HepG2 (cell line): ENCODE results near the gene CFAP70. TPM values are rescaled to one million over a fixed set of nuclear protein-coding genes. Genes with fewer than 3 reads are reported as not detected.

Source experiments
- ATAC-seq: fragments of 200-7000 bp; cut with Tn5 transposase; 3 replicates; pipeline ENCODE4 v1.9.1; 2020; ENCODE audit warnings: mild to moderate bottlenecking, moderate library complexity
- BruUV-seq: library from RNA; stranded (reverse); fragments of 400-500 nt; replicated peaks from 2 replicates; lab custom pipeline; 2021; lab: Mats Ljungman, UMichigan
- CTCF ChIA-PET: fragments of 300-600 bp; formaldehyde crosslinking; extraction: SDS; loops from one replicate; lab custom pipeline; 2021; ENCODE audit warnings: low total read pairs, inconsistent platforms, low intra/inter-chr PET ratio; lab: Yijun Ruan, JAX
- POLR2A ChIA-PET: fragments of 350-600 bp; sonication (Branson Sonifier 250); formaldehyde crosslinking; loops from one replicate; lab custom pipeline; 2020; ENCODE audit warnings: antibody characterized with exemption, inconsistent platforms; lab: Yijun Ruan, JAX
- DNase-seq: peaks from one replicate; pipeline ENCODE4 v3.0.0-alpha.2; 2015; ENCODE audit warnings: low spot score
- FAIRE-seq: peaks from 3 replicates; lab custom pipeline; 2011; peaks lifted over from hg19 to GRCh38; lab: Jason Lieb, UNC
- H2AFZ ChIP-seq: one replicate; pipeline ENCODE4 v1.6.1; 2011; ENCODE audit warnings: low read length, inconsistent platforms
- H3K27ac ChIP-seq: fragments of 300-600 bp; 3 replicates; pipeline ENCODE4 v1.8.0; 2011; ENCODE audit warnings: mixed run types, mild to moderate bottlenecking, mixed read lengths, low read length, inconsistent platforms; ENCODE audit not compliant: insufficient read depth; ENCODE audit errors: extremely low read length
- H3K27me3 ChIP-seq, 2 experiments: fragments of 200-600 bp in 1 of 2; 2 replicates in 1 of 2; 3 replicates in 1 of 2; pipeline versions ENCODE4 v1.6.0 to v1.8.0; 2011; ENCODE audit warnings: low read length in 2 of 2, mild to moderate bottlenecking in 2 of 2, moderate library complexity in 2 of 2, inconsistent platforms in 1 of 2; ENCODE audit not compliant: insufficient read depth in 2 of 2, control insufficient read depth in 1 of 2
- H3K36me3 ChIP-seq, 2 experiments: fragments of 200-600 bp in 1 of 2; replicated peaks in 1 of 2; 2 replicates in 1 of 2; 3 replicates in 1 of 2; pipeline versions ENCODE4 v1.5.1 to v1.8.0; 2011; ENCODE audit warnings: low read length in 2 of 2, inconsistent platforms in 1 of 2; ENCODE audit not compliant: insufficient read depth in 2 of 2, control insufficient read depth in 1 of 2
- H3K4me1 ChIP-seq: 2 replicates; pipeline ENCODE4 v1.5.1; 2012; ENCODE audit warnings: low read length, inconsistent platforms; ENCODE audit not compliant: insufficient read depth
- H3K4me2 ChIP-seq: 2 replicates; pipeline ENCODE4 v1.6.0; 2011; ENCODE audit warnings: low read depth, low read length, inconsistent platforms
- H3K4me3 ChIP-seq, 3 experiments: fragments of 200-600 bp in 1 of 3; sonication (generic), shearing (Covaris generic) in 1 of 3; replicated peaks in 1 of 3; 2 replicates each; pipeline ENCODE4 v1.5.1; 2011 to 2016; ENCODE audit warnings: low read length in 3 of 3, inconsistent platforms in 2 of 3, low read depth in 2 of 3, mild to moderate bottlenecking in 2 of 3, control low read depth in 1 of 3, mixed read lengths in 1 of 3; ENCODE audit not compliant: insufficient read depth in 1 of 3
- H3K79me2 ChIP-seq: one replicate; pipeline ENCODE4 v1.6.1; 2011; ENCODE audit warnings: low read length, inconsistent platforms; ENCODE audit not compliant: insufficient read depth
- H3K9ac ChIP-seq: 2 replicates; pipeline ENCODE4 v1.6.0; 2011; ENCODE audit warnings: mild to moderate bottlenecking, low read depth, low read length, inconsistent platforms; ENCODE audit not compliant: insufficient read depth
- H3K9me3 ChIP-seq: 2 replicates; pipeline ENCODE4 v1.5.1; 2012; ENCODE audit warnings: mild to moderate bottlenecking, low read length
- H4K20me1 ChIP-seq: 2 replicates; pipeline ENCODE4 v1.6.0; 2011; ENCODE audit warnings: inconsistent platforms, mild to moderate bottlenecking, low read length, moderate library complexity; ENCODE audit not compliant: insufficient read depth
- ADNP ChIP-seq: sonication (generic); formaldehyde crosslinking; IDR thresholded peaks from 2 replicates; pipeline ENCODE4 v1.4.0; 2020; ENCODE audit warnings: missing genetic modification reagents
- CENPX ChIP-seq: sonication (generic); formaldehyde crosslinking; IDR thresholded peaks from 2 replicates; pipeline ENCODE4 v1.9.0; 2021; ENCODE audit warnings: mild to moderate bottlenecking, missing genetic modification reagents, moderate library complexity
- ERF ChIP-seq: IDR thresholded peaks from 2 replicates; pipeline ENCODE4 v1.6.1; 2018; ENCODE audit warnings: missing biosample characterization, missing genetic modification reagents
- HOXA5 ChIP-seq: sonication (generic); formaldehyde crosslinking; IDR thresholded peaks from 2 replicates; pipeline ENCODE4 v1.4.0; 2020; ENCODE audit warnings: missing genetic modification reagents
- IKZF4 ChIP-seq: sonication (generic); formaldehyde crosslinking; IDR thresholded peaks from 2 replicates; pipeline ENCODE4 v1.5.1; 2020; ENCODE audit warnings: borderline replicate concordance, mild to moderate bottlenecking, low read depth, missing genetic modification reagents; ENCODE audit errors: not compliant biosample characterization
- NFKBIZ ChIP-seq: IDR thresholded peaks from 2 replicates; pipeline ENCODE4 v1.6.1; 2018; ENCODE audit warnings: missing genetic modification reagents, missing compliant biosample characterization
- PHB2 ChIP-seq: fragments of 450-650 bp; IDR thresholded peaks from 2 replicates; pipeline ENCODE4 v1.6.1; 2018; ENCODE audit not compliant: partially characterized antibody
- POLR2AphosphoS5 ChIP-seq: IDR thresholded peaks from 2 replicates; pipeline ENCODE4 v1.6.1; 2012; ENCODE audit warnings: low read depth, low read length
- SMAD1 ChIP-seq: sonication (generic); formaldehyde crosslinking; IDR thresholded peaks from 2 replicates; pipeline ENCODE4 v1.4.0; 2020; ENCODE audit warnings: missing genetic modification reagents, low read depth, mild to moderate bottlenecking, borderline replicate concordance
- SRSF1 ChIP-seq: fragments of 200-400 bp; formaldehyde crosslinking; optimal IDR thresholded peaks from 2 replicates; pipeline ENCODE3; 2017; ENCODE audit warnings: mild to moderate bottlenecking, low read depth, low read length, moderate library complexity
- WIZ ChIP-seq: sonication (generic); formaldehyde crosslinking; IDR thresholded peaks from 2 replicates; pipeline ENCODE4 v1.5.1; 2020; ENCODE audit warnings: mild to moderate bottlenecking, missing genetic modification reagents
- ZFP36L1 ChIP-seq: sonication (generic); formaldehyde crosslinking; IDR thresholded peaks from 2 replicates; pipeline ENCODE4 v1.8.0; 2022; ENCODE audit warnings: mild to moderate bottlenecking, missing genetic modification reagents, moderate library complexity
- ZNF558 ChIP-seq: sonication (generic); formaldehyde crosslinking; IDR thresholded peaks from 2 replicates; pipeline ENCODE4 v1.9.0; 2022; ENCODE audit warnings: mild to moderate bottlenecking, missing genetic modification reagents, borderline replicate concordance
- ZNF563 ChIP-seq: sonication (generic); formaldehyde crosslinking; IDR thresholded peaks from 2 replicates; pipeline ENCODE4 v1.8.0; 2022; ENCODE audit warnings: mild to moderate bottlenecking, moderate library complexity, missing genetic modification reagents
- ZNF629 ChIP-seq: sonication (generic); formaldehyde crosslinking; conservative IDR thresholded peaks from 2 replicates; pipeline ENCODE4 v1.5.0; 2020; ENCODE audit warnings: missing genetic modification reagents
- ZNF652 ChIP-seq: IDR thresholded peaks from 2 replicates; pipeline ENCODE4 v1.6.1; 2016; ENCODE audit warnings: low read depth, borderline replicate concordance
- ZNF768 ChIP-seq: sonication (generic); formaldehyde crosslinking; IDR thresholded peaks from 2 replicates; pipeline ENCODE4 v1.4.0; 2020; ENCODE audit warnings: missing genetic modification reagents
- in situ Hi-C: cut with HindIII; loops from 2 replicates; pipeline ENCODE4 v1.10.0; 2017; ENCODE audit warnings: low pct_unique_long_range_greater_than_20kb; ENCODE audit not compliant: extremely low pct_ligation_motif_present
- intact Hi-C: fragments of 100-400 bp; cut with micrococcal nuclease; formaldehyde crosslinking; loops from one replicate; pipeline ENCODE4 v1.10.0; 2022; ENCODE audit not compliant: unreplicated experiment
- polyA plus RNA-seq, 8 experiments: library from polyadenylated mRNA; depleted of rRNA in 3 of 8; stranded (reverse) in 7 of 8; unstranded in 1 of 8; fragments of >200 nt; fragmentation: Illumina TruSeq in 4 of 8; extraction: Trizol in 4 of 8; gene quantifications; 2 replicates each; pipeline versions ENCODE4 v1.2.1 to v1.2.3, GENCODE V29; 2011 to 2016; ENCODE audit warnings: low read depth in 4 of 8, missing spikeins in 1 of 8, mixed read lengths in 1 of 8; ENCODE audit not compliant: insufficient read depth in 1 of 8
- total RNA-seq, 5 experiments: library from RNA; depleted of rRNA; stranded (reverse); fragments of >200 nt; fragmentation: Illumina TruSeq; extraction: Trizol; gene quantifications; 2 replicates each; pipeline ENCODE4 v1.2.3, GENCODE V29; 2016; ENCODE audit warnings: low read depth in 1 of 5
- TF ChIP-seq, protein P1 (sequence below): IDR thresholded peaks from 2 replicates; pipeline ENCODE4 v1.4.0; 2020; ENCODE audit warnings: mild to moderate bottlenecking, missing genetic modification reagents
- TF ChIP-seq, protein P2 (sequence below), 2 experiments: IDR thresholded peaks; 2 replicates each; pipeline ENCODE4 v1.6.1; 2011 to 2012; ENCODE audit warnings: low read length in 2 of 2, borderline replicate concordance in 1 of 2, low read depth in 1 of 2, mild to moderate bottlenecking in 1 of 2, moderate library complexity in 1 of 2

Gene CFAP70
- total and polyA plus RNA-seq, 2 of the 13 experiments (the other 11 are each of a cell fraction or from before 2014, with no cell fraction given) = 0.27 to 0.38 TPM

DNA sequence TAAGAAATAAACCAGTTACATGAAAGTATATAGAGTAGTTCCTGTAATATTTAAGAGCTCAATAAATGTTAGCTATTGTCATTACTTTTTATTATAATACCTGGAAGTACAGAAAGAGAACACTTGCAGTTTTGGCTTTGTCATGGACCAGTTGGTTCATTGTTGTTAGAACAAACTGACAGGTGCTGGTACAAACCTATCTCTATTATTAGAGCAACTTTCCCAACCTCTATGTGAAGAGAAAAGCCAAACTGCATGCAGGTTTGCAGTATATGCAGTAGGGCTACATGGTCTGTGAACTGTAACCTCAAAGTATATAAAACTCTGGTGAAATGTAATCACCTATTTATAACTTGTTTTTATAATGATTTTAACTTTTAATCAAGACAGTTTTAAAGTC lies 132.0 kb downstream of the CFAP70 start (continued):
- TF ChIP-seq ADNP (CRISPR knock-in tag) = no peak
- no peak for TF ChIP-seq POLR2AphosphoS5
- no peak for TF ChIP-seq ZNF558 (CRISPR knock-in tag)
- no peak for TF ChIP-seq NFKBIZ (CRISPR knock-in tag)
- no peak for TF ChIP-seq ZNF629 (CRISPR knock-in tag)
- no peak for TF ChIP-seq SMAD1 (CRISPR knock-in tag)

DNA sequence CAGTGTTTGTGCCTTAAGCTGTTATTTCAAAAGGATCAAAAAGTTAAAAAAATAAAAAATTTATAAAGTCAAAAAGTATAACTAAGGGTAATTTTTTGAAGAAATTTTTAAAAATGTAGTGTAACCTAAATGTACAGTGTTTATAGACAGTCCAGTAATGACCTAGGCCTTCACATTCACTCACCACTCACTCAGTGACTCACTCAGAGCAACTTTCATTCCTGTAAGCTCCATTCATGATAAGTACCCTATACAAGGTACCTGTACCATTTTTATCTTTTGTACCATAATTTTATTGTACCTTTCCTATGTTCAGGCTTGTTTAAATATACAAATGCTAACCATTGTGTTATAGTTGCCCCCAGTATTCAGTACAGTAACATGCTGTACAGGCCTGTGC lies 133.1 kb downstream of the CFAP70 start:
- in situ Hi-C loops (no loop called here), intact Hi-C loops (no loop called here)
- BruUV-seq = no TSS peak
- Histone ChIP-seq H3K36me3 (no peaks in the 10 kb centered on the region; a peak in 1 of 5 replicates), H2AFZ (no peak overlapping the region), H3K79me2 (no peaks in the 10 kb centered on the region), H3K4me1 (no peaks in the 10 kb centered on the region), H4K20me1 (no peaks in the 10 kb centered on the region), H3K9me3 (no peaks in the 10 kb centered on the region), H3K4me2 (no peak overlapping the region), H3K27me3 (no peaks in the 10 kb centered on the region), H3K4me3 (no peak overlapping the region), H3K9ac (no peak overlapping the region), H3K27ac (no peak overlapping the region)
- DNase-seq (no peak), ATAC-seq (no peak), FAIRE-seq (no peak)
- POLR2A ChIA-PET = interaction anchor here (0.6 kb wide), 1 partner anchor 266 kb away, joined by 4 read pairs; no protein-coding TSS in a partner anchor
- CTCF ChIA-PET = no interaction called here
- TF ChIP-seq PHB2 = no peak
- no peak for TF ChIP-seq ERF (CRISPR knock-in tag)
- no peak for TF ChIP-seq ZNF563 (CRISPR knock-in tag)
- no peak for TF ChIP-seq ZNF652 (CRISPR knock-in tag)
- no peak for TF ChIP-seq ZNF768
- TF ChIP-seq, protein P1, sequence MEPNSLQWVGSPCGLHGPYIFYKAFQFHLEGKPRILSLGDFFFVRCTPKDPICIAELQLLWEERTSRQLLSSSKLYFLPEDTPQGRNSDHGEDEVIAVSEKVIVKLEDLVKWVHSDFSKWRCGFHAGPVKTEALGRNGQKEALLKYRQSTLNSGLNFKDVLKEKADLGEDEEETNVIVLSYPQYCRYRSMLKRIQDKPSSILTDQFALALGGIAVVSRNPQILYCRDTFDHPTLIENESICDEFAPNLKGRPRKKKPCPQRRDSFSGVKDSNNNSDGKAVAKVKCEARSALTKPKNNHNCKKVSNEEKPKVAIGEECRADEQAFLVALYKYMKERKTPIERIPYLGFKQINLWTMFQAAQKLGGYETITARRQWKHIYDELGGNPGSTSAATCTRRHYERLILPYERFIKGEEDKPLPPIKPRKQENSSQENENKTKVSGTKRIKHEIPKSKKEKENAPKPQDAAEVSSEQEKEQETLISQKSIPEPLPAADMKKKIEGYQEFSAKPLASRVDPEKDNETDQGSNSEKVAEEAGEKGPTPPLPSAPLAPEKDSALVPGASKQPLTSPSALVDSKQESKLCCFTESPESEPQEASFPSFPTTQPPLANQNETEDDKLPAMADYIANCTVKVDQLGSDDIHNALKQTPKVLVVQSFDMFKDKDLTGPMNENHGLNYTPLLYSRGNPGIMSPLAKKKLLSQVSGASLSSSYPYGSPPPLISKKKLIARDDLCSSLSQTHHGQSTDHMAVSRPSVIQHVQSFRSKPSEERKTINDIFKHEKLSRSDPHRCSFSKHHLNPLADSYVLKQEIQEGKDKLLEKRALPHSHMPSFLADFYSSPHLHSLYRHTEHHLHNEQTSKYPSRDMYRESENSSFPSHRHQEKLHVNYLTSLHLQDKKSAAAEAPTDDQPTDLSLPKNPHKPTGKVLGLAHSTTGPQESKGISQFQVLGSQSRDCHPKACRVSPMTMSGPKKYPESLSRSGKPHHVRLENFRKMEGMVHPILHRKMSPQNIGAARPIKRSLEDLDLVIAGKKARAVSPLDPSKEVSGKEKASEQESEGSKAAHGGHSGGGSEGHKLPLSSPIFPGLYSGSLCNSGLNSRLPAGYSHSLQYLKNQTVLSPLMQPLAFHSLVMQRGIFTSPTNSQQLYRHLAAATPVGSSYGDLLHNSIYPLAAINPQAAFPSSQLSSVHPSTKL (CRISPR knock-in tag) = no peak
- TF ChIP-seq IKZF4 (CRISPR knock-in tag) = no peak
- TF ChIP-seq WIZ = no peak
- TF ChIP-seq SRSF1 = no peak
- TF ChIP-seq, protein P2, sequence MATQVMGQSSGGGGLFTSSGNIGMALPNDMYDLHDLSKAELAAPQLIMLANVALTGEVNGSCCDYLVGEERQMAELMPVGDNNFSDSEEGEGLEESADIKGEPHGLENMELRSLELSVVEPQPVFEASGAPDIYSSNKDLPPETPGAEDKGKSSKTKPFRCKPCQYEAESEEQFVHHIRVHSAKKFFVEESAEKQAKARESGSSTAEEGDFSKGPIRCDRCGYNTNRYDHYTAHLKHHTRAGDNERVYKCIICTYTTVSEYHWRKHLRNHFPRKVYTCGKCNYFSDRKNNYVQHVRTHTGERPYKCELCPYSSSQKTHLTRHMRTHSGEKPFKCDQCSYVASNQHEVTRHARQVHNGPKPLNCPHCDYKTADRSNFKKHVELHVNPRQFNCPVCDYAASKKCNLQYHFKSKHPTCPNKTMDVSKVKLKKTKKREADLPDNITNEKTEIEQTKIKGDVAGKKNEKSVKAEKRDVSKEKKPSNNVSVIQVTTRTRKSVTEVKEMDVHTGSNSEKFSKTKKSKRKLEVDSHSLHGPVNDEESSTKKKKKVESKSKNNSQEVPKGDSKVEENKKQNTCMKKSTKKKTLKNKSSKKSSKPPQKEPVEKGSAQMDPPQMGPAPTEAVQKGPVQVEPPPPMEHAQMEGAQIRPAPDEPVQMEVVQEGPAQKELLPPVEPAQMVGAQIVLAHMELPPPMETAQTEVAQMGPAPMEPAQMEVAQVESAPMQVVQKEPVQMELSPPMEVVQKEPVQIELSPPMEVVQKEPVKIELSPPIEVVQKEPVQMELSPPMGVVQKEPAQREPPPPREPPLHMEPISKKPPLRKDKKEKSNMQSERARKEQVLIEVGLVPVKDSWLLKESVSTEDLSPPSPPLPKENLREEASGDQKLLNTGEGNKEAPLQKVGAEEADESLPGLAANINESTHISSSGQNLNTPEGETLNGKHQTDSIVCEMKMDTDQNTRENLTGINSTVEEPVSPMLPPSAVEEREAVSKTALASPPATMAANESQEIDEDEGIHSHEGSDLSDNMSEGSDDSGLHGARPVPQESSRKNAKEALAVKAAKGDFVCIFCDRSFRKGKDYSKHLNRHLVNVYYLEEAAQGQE (IDR thresholded peaks at IDR 0.05; ENCODE audit: borderline replicate concordance in 1 of 2, low read depth in 1 of 2, low read length in 2 of 2) = no peak
- TF ChIP-seq ZFP36L1 (CRISPR knock-in tag) = no peak
- TF ChIP-seq HOXA5 = no peak
- no peak for TF ChIP-seq CENPX
